IgD-negative memory B cell (primary cell): ENCODE data around the gene TRAF7. TPM values are rescaled to one million over a fixed set of nuclear protein-coding genes. Genes with fewer than 3 reads are reported as not detected.

ENCODE experiments used
- H3K27ac Mint-ChIP-seq, 3 donors: one replicate each; pipeline ENCODE4 v1.8.0; 2020 to 2022; ENCODE audit warnings: mild to moderate bottlenecking in 3 of 3, mixed read lengths in 3 of 3, moderate library complexity in 1 of 3
- H3K27me3 Mint-ChIP-seq: one replicate; pipeline ENCODE4 v1.8.0; 2021; ENCODE audit warnings: mixed read lengths
- H3K36me3 Mint-ChIP-seq: one replicate; pipeline ENCODE4 v1.8.0; 2020; ENCODE audit warnings: mild to moderate bottlenecking, mixed read lengths
- H3K4me1 Mint-ChIP-seq, 3 donors: one replicate each; pipeline ENCODE4 v1.8.0; 2020 to 2022; ENCODE audit warnings: mixed read lengths in 3 of 3, mild to moderate bottlenecking in 1 of 3
- H3K4me3 Mint-ChIP-seq, 4 donors: one replicate each; pipeline ENCODE4 v1.8.0; 2020 to 2022; ENCODE audit warnings: mild to moderate bottlenecking in 4 of 4, mixed read lengths in 4 of 4, moderate library complexity in 3 of 4
- H3K9me3 Mint-ChIP-seq, 3 donors: one replicate each; pipeline ENCODE4 v1.8.0; 2020 to 2021; ENCODE audit warnings: mixed read lengths in 3 of 3, mild to moderate bottlenecking in 1 of 3
- polyA plus RNA-seq: library from polyadenylated mRNA; unstranded; fragments of 300-500 nt; fragmentation: Illumina TruSeq; gene quantifications from one replicate; pipeline ENCODE4 v1.2.3, GENCODE V29; 2021

The TRAF7 gene
- polyA plus RNA-seq, 1 donor from 2014 or later = 7.0 TPM

GRCh38 chr16:2190002-2190658, 34.5 kb downstream of the TRAF7 start:
- H3K27ac Mint-ChIP-seq = no peak overlapping the region
- no peaks in the 10 kb centered on the region for H3K9me3 Mint-ChIP-seq
- peaks cover 1% of the 10 kb centered on the region for H3K36me3 Mint-ChIP-seq
- H3K27me3 Mint-ChIP-seq = peaks cover 15% of the 10 kb centered on the region
- H3K4me1 Mint-ChIP-seq = peaks cover 0 to 3% (median 3%) of the 10 kb centered on the region in 3 donors
- no peak overlapping the region for H3K4me3 Mint-ChIP-seq

DNA sequence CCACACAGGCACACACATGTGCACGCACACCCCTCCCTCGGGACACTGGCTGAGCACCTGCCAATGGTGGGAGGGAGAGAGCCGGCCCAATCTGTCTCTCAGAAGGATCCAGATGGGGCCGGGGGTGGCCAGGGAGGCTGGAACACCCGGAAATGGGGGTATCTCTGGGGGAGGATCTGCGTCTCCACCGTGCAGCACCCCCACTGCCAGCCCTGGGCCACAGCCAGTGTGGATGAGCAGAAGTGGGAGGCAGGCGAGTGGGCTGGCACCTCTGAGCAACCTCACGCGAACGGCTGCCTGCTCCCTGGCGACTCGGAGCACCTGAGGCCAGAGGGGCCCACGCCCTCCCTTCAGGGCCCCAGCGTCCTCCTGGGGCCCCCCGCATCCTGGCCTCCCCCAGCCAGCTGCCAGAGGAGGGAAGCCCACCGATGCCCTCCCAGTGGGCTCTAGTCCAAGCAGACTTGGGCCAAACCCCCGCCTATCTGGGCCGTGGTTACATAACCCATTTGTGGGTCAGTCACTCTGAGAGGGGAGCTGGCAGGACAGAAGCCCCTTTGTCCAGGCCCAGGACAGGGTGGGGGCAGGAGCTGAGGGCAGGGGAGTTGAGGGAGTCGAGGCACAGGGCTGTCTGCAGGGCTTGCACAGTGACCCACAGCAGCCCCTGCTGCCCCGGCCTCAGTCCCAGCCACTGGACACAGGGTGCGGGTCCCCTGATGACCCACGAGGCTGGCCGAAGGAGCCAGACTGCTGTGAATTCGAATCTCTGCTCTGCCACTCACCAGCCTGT, 35.3 kb downstream of the TRAF7 start:
- H3K4me1 Mint-ChIP-seq = peaks cover 0 to 3% (median 3%) of the 10 kb centered on the region in 3 donors
- H3K27me3 Mint-ChIP-seq = peaks cover 18% of the 10 kb centered on the region
- no peak overlapping the region for H3K27ac Mint-ChIP-seq
- H3K9me3 Mint-ChIP-seq = no peaks in the 10 kb centered on the region
- no peak overlapping the region for H3K4me3 Mint-ChIP-seq
- H3K36me3 Mint-ChIP-seq = peaks cover 1% of the 10 kb centered on the region

- Mint-ChIP-seq H3K27me3 (peaks cover 18% of the 10 kb centered on the region), H3K4me1 (peaks cover 0 to 3% (median 3%) of the 10 kb centered on the region in 3 donors), H3K27ac (no peak overlapping the region)
These were observed 35.8 kb downstream of the TRAF7 start for GRCh38 chr16:2191446-2191706.

GRCh38 chr16:2194166-2194834, 38.7 kb downstream of the TRAF7 start:
- Mint-ChIP-seq H3K27me3 (peaks cover 31% of the 10 kb centered on the region), H3K4me3 (peak overlapping the region in 2 of 4 donors; percentile 30 to 89), H3K9me3 (no peaks in the 10 kb centered on the region), H3K27ac (peak overlapping the region in 1 of 3 donors; percentile 30), H3K4me1 (peaks cover 0 to 3% (median 3%) of the 10 kb centered on the region in 3 donors), H3K36me3 (peaks cover 1% of the 10 kb centered on the region)

More at GRCh38 chr16:2191446-2191706, 35.8 kb downstream of the TRAF7 start:
- H3K4me3 Mint-ChIP-seq = no peak overlapping the region
- no peaks in the 10 kb centered on the region for H3K9me3 Mint-ChIP-seq
- H3K36me3 Mint-ChIP-seq = peaks cover 1% of the 10 kb centered on the region

DNA sequence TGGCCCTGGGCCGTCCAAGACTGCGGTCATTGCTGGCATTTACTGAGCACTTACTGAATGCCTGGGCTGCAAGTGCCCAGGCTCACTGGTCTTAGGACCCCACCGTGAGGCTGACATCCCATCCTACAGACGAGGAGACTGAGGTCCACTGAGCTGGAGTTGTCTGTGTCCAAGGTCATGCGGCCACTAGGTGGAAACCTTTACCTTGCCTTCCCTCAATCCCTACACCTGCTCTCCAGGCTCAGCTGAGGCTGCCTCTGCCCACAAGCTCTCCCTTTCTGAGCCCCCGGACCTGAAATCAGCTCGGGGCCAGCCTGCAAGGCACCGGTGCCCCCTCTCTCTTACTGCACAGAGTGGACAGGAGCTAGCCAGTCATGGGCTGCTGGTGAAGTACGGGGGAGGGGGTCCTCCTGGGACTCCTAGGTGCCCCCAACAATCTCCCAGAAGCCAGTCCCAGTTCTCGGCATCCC, 39.3 kb downstream of the TRAF7 start:
- Mint-ChIP-seq H3K36me3 (peaks cover 1% of the 10 kb centered on the region), H3K27ac (peak overlapping the region in 1 of 3 donors; percentile 30), H3K4me3 (peak overlapping the region; percentile 30 to 89 (median 51)), H3K9me3 (no peaks in the 10 kb centered on the region), H3K4me1 (peaks cover 0 to 3% (median 3%) of the 10 kb centered on the region in 3 donors), H3K27me3 (peaks cover 31% of the 10 kb centered on the region)

- H3K4me3 Mint-ChIP-seq = peak overlapping the region; percentile 30 to 79 (median 42)
- no peaks in the 10 kb centered on the region for H3K9me3 Mint-ChIP-seq
- H3K27me3 Mint-ChIP-seq = peaks cover 33% of the 10 kb centered on the region
- peaks cover 0 to 3% (median 3%) of the 10 kb centered on the region in 3 donors for H3K4me1 Mint-ChIP-seq
- H3K36me3 Mint-ChIP-seq = peaks cover 1% of the 10 kb centered on the region
- peak overlapping the region in 1 of 3 donors; percentile 30 for H3K27ac Mint-ChIP-seq
These were observed 40.0 kb downstream of the TRAF7 start for GRCh38 chr16:2195322-2196161.

- Mint-ChIP-seq H3K27ac (no peak within 1 kb of the TSS), H3K36me3 (peaks cover 1% of the 10 kb centered on the region), H3K9me3 (no peaks in the 10 kb centered on the region), H3K27me3 (peaks cover 32% of the 10 kb centered on the region), H3K4me3 (peak within 1 kb of the TSS in 3 of 4 donors; percentile 41 to 79 (median 70)), H3K4me1 (peaks cover 0 to 3% (median 3%) of the 10 kb centered on the region in 3 donors)
These were observed 40.8 kb downstream of the TRAF7 start, which contains the start of gene CASKIN1 for GRCh38 chr16:2196162-2196980. TSS of gene CASKIN1 (minus strand) at chr16:2196605. CDS start at chr16:2196432, 173 bp downstream.

GRCh38 chr16:2196981-2197511, 41.5 kb downstream of the TRAF7 start:
- Mint-ChIP-seq H3K27ac (no peak overlapping the region), H3K36me3 (peaks cover 4% of the 10 kb centered on the region), H3K9me3 (no peaks in the 10 kb centered on the region), H3K4me1 (peaks cover 0 to 3% (median 3%) of the 10 kb centered on the region in 3 donors), H3K27me3 (peaks cover 32% of the 10 kb centered on the region), H3K4me3 (peak overlapping the region in 2 of 4 donors; percentile 34 to 70)

- Mint-ChIP-seq H3K27me3 (peaks cover 29% of the 10 kb centered on the region), H3K27ac (no peak overlapping the region), H3K4me3 (peak overlapping the region in 2 of 4 donors; percentile 55 to 83), H3K9me3 (no peaks in the 10 kb centered on the region), H3K4me1 (peaks cover 0 to 4% (median 3%) of the 10 kb centered on the region in 3 donors), H3K36me3 (peaks cover 4% of the 10 kb centered on the region)
These were observed 42.2 kb downstream of the TRAF7 start for GRCh38 chr16:2197765-2198164.

DNA sequence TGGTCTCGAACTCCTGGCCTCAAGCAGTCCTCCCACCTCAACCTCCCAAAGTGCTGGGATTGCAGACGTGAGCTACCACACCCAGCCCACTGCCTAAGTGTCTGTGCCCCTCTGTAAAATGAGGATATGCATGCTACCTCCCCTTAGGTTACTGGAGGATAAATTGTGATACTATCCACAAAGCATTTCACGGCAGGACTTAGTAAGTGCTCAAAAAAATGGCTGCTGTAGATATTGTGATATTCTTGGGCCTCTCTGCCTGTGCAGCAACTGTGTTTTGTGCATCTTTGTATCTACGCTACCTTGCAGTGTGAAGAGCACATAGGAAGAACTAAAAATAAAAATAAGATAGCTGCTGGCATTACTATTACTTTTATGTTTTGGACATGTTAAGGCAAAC, 42.7 kb downstream of the TRAF7 start:
- Mint-ChIP-seq H3K4me3 (peak overlapping the region in 1 of 4 donors; percentile 83), H3K4me1 (peaks cover 0 to 4% (median 3%) of the 10 kb centered on the region in 3 donors), H3K27me3 (peaks cover 29% of the 10 kb centered on the region), H3K36me3 (peaks cover 4% of the 10 kb centered on the region), H3K27ac (no peak overlapping the region), H3K9me3 (no peaks in the 10 kb centered on the region)

- Mint-ChIP-seq H3K36me3 (peaks cover 4% of the 10 kb centered on the region), H3K27me3 (peaks cover 27% of the 10 kb centered on the region), H3K4me3 (no peak overlapping the region), H3K27ac (no peak overlapping the region), H3K4me1 (peaks cover 0 to 4% (median 3%) of the 10 kb centered on the region in 3 donors), H3K9me3 (no peaks in the 10 kb centered on the region)
These were observed 43.5 kb downstream of the TRAF7 start for GRCh38 chr16:2199095-2199494.

- no peak overlapping the region for H3K27ac Mint-ChIP-seq
- no peaks in the 10 kb centered on the region for H3K9me3 Mint-ChIP-seq
- peaks cover 4% of the 10 kb centered on the region for H3K36me3 Mint-ChIP-seq
- peaks cover 24% of the 10 kb centered on the region for H3K27me3 Mint-ChIP-seq
- peaks cover 0 to 7% (median 7%) of the 10 kb centered on the region in 3 donors for H3K4me1 Mint-ChIP-seq
- no peak overlapping the region for H3K4me3 Mint-ChIP-seq
These were observed 44.1 kb downstream of the TRAF7 start for GRCh38 chr16:2199621-2200139.

- Mint-ChIP-seq H3K4me3 (no peak overlapping the region), H3K27ac (peak overlapping the region in 1 of 3 donors; percentile 39), H3K9me3 (no peaks in the 10 kb centered on the region), H3K27me3 (peaks cover 17% of the 10 kb centered on the region), H3K4me1 (peaks cover 0 to 5% (median 4%) of the 10 kb centered on the region in 3 donors), H3K36me3 (peaks cover 4% of the 10 kb centered on the region)
These were observed 44.7 kb downstream of the TRAF7 start for GRCh38 chr16:2200313-2200712.
